K562 (cell line): ENCODE results near the gene NAXD. TPM values are rescaled to one million over a fixed set of nuclear protein-coding genes. Genes with fewer than 3 reads are reported as not detected.

Experiments used
- ATAC-seq: fragments of 200-7000 bp; cut with Tn5 transposase; 3 replicates; pipeline ENCODE4 v1.9.1; 2020; ENCODE audit warnings: moderate library complexity
- BruUV-seq: library from RNA; stranded (reverse); fragments of 400-500 nt; replicated peaks from 2 replicates; lab custom pipeline; 2021; lab: Mats Ljungman, UMichigan
- CTCF ChIA-PET: fragments of 300-600 bp; formaldehyde crosslinking; extraction: SDS; loops from one replicate; lab custom pipeline; 2021; ENCODE audit warnings: low intra/inter-chr PET ratio; lab: Yijun Ruan, JAX
- POLR2A ChIA-PET: fragments of 300-600, 350-650 bp; sonication (Branson Sonifier 250); formaldehyde crosslinking; extraction: SDS; loops from one replicate; lab custom pipeline; 2021; ENCODE audit warnings: antibody characterized with exemption, inconsistent platforms; lab: Yijun Ruan, JAX
- DNase-seq, 4 experiments: peaks; one replicate each; pipeline versions ENCODE4 v3.0.0 to v3.0.0-alpha.2; 2011 to 2018; ENCODE audit warnings: low spot score in 3 of 4, mixed read lengths in 3 of 4; ENCODE audit errors: extremely low read depth in 1 of 4
- FAIRE-seq: peaks from 2 replicates; lab custom pipeline; 2011; peaks lifted over from hg19 to GRCh38; lab: Jason Lieb, UNC
- H2AFZ ChIP-seq: 2 replicates; pipeline ENCODE4 v1.6.0; 2011; ENCODE audit warnings: low read depth, low read length, control low read depth, inconsistent platforms
- H3K27ac ChIP-seq: fragments of 200-600 bp; 3 replicates; pipeline ENCODE4 v1.8.0; 2011; ENCODE audit warnings: low read depth, mild to moderate bottlenecking, control low read depth, inconsistent platforms, low read length, moderate library complexity, mixed read lengths; ENCODE audit errors: extremely low read depth
- H3K27me3 ChIP-seq, 2 experiments: fragments of 300-600 bp in 1 of 2; 2 replicates in 1 of 2; 3 replicates in 1 of 2; pipeline versions ENCODE4 v1.6.0 to v1.8.0; 2011; ENCODE audit warnings: inconsistent platforms in 2 of 2, low read length in 2 of 2, mild to moderate bottlenecking in 1 of 2, mixed read lengths in 1 of 2, moderate library complexity in 1 of 2; ENCODE audit not compliant: control insufficient read depth in 2 of 2, insufficient read depth in 2 of 2
- H3K36me3 ChIP-seq: fragments of 300-600 bp; 3 replicates; pipeline ENCODE4 v1.8.0; 2011; ENCODE audit warnings: mild to moderate bottlenecking, low read length, inconsistent platforms; ENCODE audit not compliant: control insufficient read depth, insufficient read depth
- H3K4me1 ChIP-seq, 2 experiments: fragments of 200-600 bp in 1 of 2; replicated peaks in 1 of 2; 2 replicates in 1 of 2; 3 replicates in 1 of 2; pipeline versions ENCODE4 v1.5.1 to v1.8.0; 2011; ENCODE audit warnings: inconsistent platforms in 2 of 2, low read length in 2 of 2, mild to moderate bottlenecking in 1 of 2, mixed read lengths in 1 of 2, moderate library complexity in 1 of 2; ENCODE audit not compliant: control insufficient read depth in 2 of 2, insufficient read depth in 2 of 2
- H3K4me2 ChIP-seq: 2 replicates; pipeline ENCODE4 v1.6.1; 2011; ENCODE audit warnings: low read length, control low read depth, inconsistent platforms, mixed read lengths; ENCODE audit not compliant: insufficient read depth
- H3K4me3 ChIP-seq: fragments of 200-600 bp; sonication (generic), shearing (Covaris generic); 2 replicates; pipeline ENCODE4 v1.5.1; 2016; ENCODE audit warnings: control low read depth, inconsistent platforms
- H3K79me2 ChIP-seq: fragments of 200-600 bp; 3 replicates; pipeline ENCODE4 v1.8.0; 2011; ENCODE audit warnings: low read length, inconsistent platforms; ENCODE audit not compliant: control insufficient read depth, insufficient read depth
- H3K9ac ChIP-seq, 2 experiments: 2 replicates each; pipeline versions ENCODE4 v1.6.0 to v1.6.1; 2011; ENCODE audit warnings: low read depth in 2 of 2, low read length in 2 of 2, control low read depth in 1 of 2, inconsistent platforms in 1 of 2, mild to moderate bottlenecking in 1 of 2, mixed read lengths in 1 of 2; ENCODE audit not compliant: insufficient read depth in 1 of 2
- H3K9me1 ChIP-seq: one replicate; pipeline ENCODE4 v1.6.0; 2011; ENCODE audit warnings: inconsistent platforms, mild to moderate bottlenecking, low read length, moderate library complexity; ENCODE audit not compliant: control insufficient read depth, insufficient read depth
- H3K9me3 ChIP-seq: replicated peaks from 2 replicates; pipeline ENCODE4 v1.5.1; 2011; ENCODE audit warnings: low read depth, low read length, inconsistent platforms; ENCODE audit not compliant: control insufficient read depth, insufficient read depth
- H4K20me1 ChIP-seq: replicated peaks from 2 replicates; pipeline ENCODE4 v1.6.1; 2011; ENCODE audit warnings: low read length, inconsistent platforms, mixed read lengths; ENCODE audit not compliant: control insufficient read depth, insufficient read depth
- CEBPG ChIP-seq, 3 experiments: fragments of 200-800 bp in 1 of 3; sonication (Bioruptor generic) in 1 of 3; sonication (generic) in 1 of 3; formaldehyde crosslinking in 1 of 3; IDR thresholded peaks in 2 of 3; conservative IDR thresholded peaks in 1 of 3; 2 replicates each; pipeline versions ENCODE4 v1.6.1 to v1.8.0; 2016 to 2022; ENCODE audit warnings: missing compliant biosample characterization in 2 of 3, missing genetic modification characterization in 2 of 3, mild to moderate bottlenecking in 1 of 3, missing genetic modification reagents in 1 of 3
- FOS ChIP-seq: IDR thresholded peaks from 3 replicates; pipeline ENCODE4 v1.6.1; 2011; ENCODE audit not compliant: insufficient read length; ENCODE audit errors: extremely low read depth
- FOSL1 ChIP-seq: fragments of 200-800 bp; sonication (Bioruptor generic); conservative IDR thresholded peaks from 2 replicates; pipeline ENCODE4 v1.6.1; 2016; ENCODE audit warnings: missing genetic modification characterization, missing compliant biosample characterization
- FOXJ3 ChIP-seq: sonication (generic); formaldehyde crosslinking; IDR thresholded peaks from 2 replicates; pipeline ENCODE4 v1.4.0; 2020; ENCODE audit warnings: mild to moderate bottlenecking, missing genetic modification reagents
- GABPA ChIP-seq: fragments of 200-800 bp; sonication (Bioruptor generic); conservative IDR thresholded peaks from 2 replicates; pipeline ENCODE4 v1.6.1; 2016; ENCODE audit warnings: low read depth, missing genetic modification characterization, missing compliant biosample characterization
- GMEB1 ChIP-seq: fragments of 250-450 bp; sonication (Bioruptor Pico); IDR thresholded peaks from 2 replicates; pipeline ENCODE4 v1.4.0; 2020; ENCODE audit warnings: mild to moderate bottlenecking
- KDM1A ChIP-seq, 2 experiments: fragments of 450-650 bp; IDR thresholded peaks; 2 replicates each; pipeline ENCODE4 v1.6.1; 2016; ENCODE audit warnings: mild to moderate bottlenecking in 2 of 2
- NFIX ChIP-seq: fragments of 250-450 bp; sonication (Bioruptor Pico); IDR thresholded peaks from 2 replicates; pipeline ENCODE4 v1.4.0; 2020; ENCODE audit warnings: low read depth, mild to moderate bottlenecking, moderate library complexity
- POLR2H ChIP-seq: IDR thresholded peaks from 2 replicates; pipeline ENCODE4 v1.6.1; 2016; ENCODE audit warnings: missing genetic modification characterization, low read depth, mild to moderate bottlenecking, control low read depth, missing compliant biosample characterization, moderate library complexity
- RBM39 ChIP-seq: fragments of 200-400 bp; formaldehyde crosslinking; optimal IDR thresholded peaks from 2 replicates; pipeline ENCODE3; 2018; ENCODE audit warnings: low read depth, low read length
- RFX1 ChIP-seq: fragments of 450-650 bp; IDR thresholded peaks from 2 replicates; pipeline ENCODE4 v1.6.1; 2016; ENCODE audit warnings: mild to moderate bottlenecking, moderate library complexity
- RFX7 ChIP-seq: fragments of 250-450 bp; sonication (Bioruptor Pico); IDR thresholded peaks from 2 replicates; pipeline ENCODE4 v1.5.1; 2021; ENCODE audit warnings: mild to moderate bottlenecking
- WGBS: fragments of 100-300 bp; shearing (Covaris generic); methylation state at CpG from one replicate; pipeline ENCODE4 v1.1.6; 2016; ENCODE audit warnings: low coverage, mixed read lengths; ENCODE audit not compliant: insufficient coverage; ENCODE audit errors: missing lambda C conversion rate; 5-methylcytosine and 5-hydroxymethylcytosine counted together
- in situ Hi-C: fragments of 300-500 bp; cut with MboI; formaldehyde crosslinking; loops from 4 replicates; pipeline ENCODE4 v1.15.0; 2018; ENCODE audit warnings: inconsistent platforms, mixed read lengths
- intact Hi-C: fragments of 100-400 bp; cut with micrococcal nuclease; formaldehyde crosslinking; loops from 2 replicates; pipeline ENCODE4 v1.14.2; 2022
- polyA plus RNA-seq, 8 experiments: library from polyadenylated mRNA; depleted of rRNA in 4 of 8; stranded (reverse) in 5 of 8; unstranded in 3 of 8; fragments of >200 nt; fragmentation: Nextera tagmentation in 2 of 8; fragmentation: Illumina TruSeq in 1 of 8; extraction: Ambion mirVana in 2 of 8; extraction: Trizol in 1 of 8; gene quantifications; 2 replicates each; pipeline versions ENCODE4 v1.2.1 to v1.2.3, GENCODE V29; 2011 to 2014; ENCODE audit warnings: inconsistent platforms in 1 of 8, missing spikeins in 1 of 8
- total RNA-seq, 7 experiments: library from RNA; depleted of rRNA in 6 of 7; stranded (reverse); fragments of >200 nt in 6 of 7; fragmentation: Illumina TruSeq in 2 of 7; extraction: Trizol in 2 of 7; gene quantifications; 2 replicates each; pipeline versions ENCODE4 v1.2.1 to v1.2.3, GENCODE V29; 2011 to 2021; ENCODE audit warnings: low replicate concordance in 1 of 7
- TF ChIP-seq, protein P1 (sequence below), 2 experiments: fragments of 450-650 bp; formaldehyde crosslinking in 1 of 2; IDR thresholded peaks; 2 replicates each; pipeline versions ENCODE4 v1.4.0 to v1.6.1; 2014 to 2020; ENCODE audit warnings: mild to moderate bottlenecking in 2 of 2, borderline replicate concordance in 1 of 2, low read depth in 1 of 2

NAXD gene
- total and polyA plus RNA-seq, 9 of the 15 experiments (the other 6 are each of a cell fraction or from before 2014, with no cell fraction given) = 0.59 to 20.6 (median 13.0) TPM

GRCh38 chr13:110651726-110652230, 36.4 kb downstream of the NAXD start:
- in situ Hi-C loops = no loop called here
- H3K9me1 ChIP-seq = peaks cover 3% of the 10 kb centered on the region
- WGBS = 88% methylated on average over 8 of the region's 16 CpGs
- no peaks in the 10 kb centered on the region for H3K27me3 ChIP-seq
- BruUV-seq = no TSS peak
- CTCF ChIA-PET = no interaction called here
- no peak overlapping the region for H3K27ac ChIP-seq
- H3K4me3 ChIP-seq = no peak overlapping the region
- no peaks in the 10 kb centered on the region for H3K9me3 ChIP-seq
- ATAC-seq (no peak), FAIRE-seq (no peak), DNase-seq (no peak)
- no peak overlapping the region for H3K4me2 ChIP-seq
- POLR2A ChIA-PET = interaction anchor here (0.6 to 0.9 kb wide), 2 partner anchors 11 to 178 kb away, joined by 3 read pairs; no protein-coding TSS in a partner anchor
- intact Hi-C loops = no loop called here
- TF ChIP-seq RFX1 (no peak), GMEB1 (CRISPR knock-in tag) (no peak), POLR2H (tag) (no peak), NFIX (CRISPR knock-in tag) (no peak), CEBPG (CRISPR knock-in tag; IDR thresholded peaks at IDR 0.05) (no peak), CEBPG (tag; conservative IDR thresholded peaks at IDR 0.05 in 1 of 2, IDR thresholded peaks at IDR 0.05 in 1 of 2) (no peak), FOSL1 (tag) (no peak), KDM1A (IDR thresholded peaks at IDR 0.05) (no peak), FOS (no peak), RBM39 (no peak), RFX7 (CRISPR knock-in tag) (no peak), FOXJ3 (CRISPR knock-in tag) (no peak), GABPA (tag) (no peak)
- TF ChIP-seq, protein P1, sequence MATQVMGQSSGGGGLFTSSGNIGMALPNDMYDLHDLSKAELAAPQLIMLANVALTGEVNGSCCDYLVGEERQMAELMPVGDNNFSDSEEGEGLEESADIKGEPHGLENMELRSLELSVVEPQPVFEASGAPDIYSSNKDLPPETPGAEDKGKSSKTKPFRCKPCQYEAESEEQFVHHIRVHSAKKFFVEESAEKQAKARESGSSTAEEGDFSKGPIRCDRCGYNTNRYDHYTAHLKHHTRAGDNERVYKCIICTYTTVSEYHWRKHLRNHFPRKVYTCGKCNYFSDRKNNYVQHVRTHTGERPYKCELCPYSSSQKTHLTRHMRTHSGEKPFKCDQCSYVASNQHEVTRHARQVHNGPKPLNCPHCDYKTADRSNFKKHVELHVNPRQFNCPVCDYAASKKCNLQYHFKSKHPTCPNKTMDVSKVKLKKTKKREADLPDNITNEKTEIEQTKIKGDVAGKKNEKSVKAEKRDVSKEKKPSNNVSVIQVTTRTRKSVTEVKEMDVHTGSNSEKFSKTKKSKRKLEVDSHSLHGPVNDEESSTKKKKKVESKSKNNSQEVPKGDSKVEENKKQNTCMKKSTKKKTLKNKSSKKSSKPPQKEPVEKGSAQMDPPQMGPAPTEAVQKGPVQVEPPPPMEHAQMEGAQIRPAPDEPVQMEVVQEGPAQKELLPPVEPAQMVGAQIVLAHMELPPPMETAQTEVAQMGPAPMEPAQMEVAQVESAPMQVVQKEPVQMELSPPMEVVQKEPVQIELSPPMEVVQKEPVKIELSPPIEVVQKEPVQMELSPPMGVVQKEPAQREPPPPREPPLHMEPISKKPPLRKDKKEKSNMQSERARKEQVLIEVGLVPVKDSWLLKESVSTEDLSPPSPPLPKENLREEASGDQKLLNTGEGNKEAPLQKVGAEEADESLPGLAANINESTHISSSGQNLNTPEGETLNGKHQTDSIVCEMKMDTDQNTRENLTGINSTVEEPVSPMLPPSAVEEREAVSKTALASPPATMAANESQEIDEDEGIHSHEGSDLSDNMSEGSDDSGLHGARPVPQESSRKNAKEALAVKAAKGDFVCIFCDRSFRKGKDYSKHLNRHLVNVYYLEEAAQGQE (IDR thresholded peaks at IDR 0.05; ENCODE audit: borderline replicate concordance) = no peak
- TF ChIP-seq, protein P1 (CRISPR knock-in tag; IDR thresholded peaks at IDR 0.05; ENCODE audit: low read depth) = no peak
- no peak overlapping the region for H2AFZ ChIP-seq
- H3K4me1 ChIP-seq = peaks cover 4 to 16% of the 10 kb centered on the region in 2 experiments; a peak in 4 of 5 replicates
- no peaks in the 10 kb centered on the region for H3K79me2 ChIP-seq
- H3K36me3 ChIP-seq = peaks cover 27% of the 10 kb centered on the region; the same call in 1 of the 3 replicates
- no peaks in the 10 kb centered on the region for H4K20me1 ChIP-seq
- H3K9ac ChIP-seq = no peak overlapping the region
